Stimulated activated CD8-positive, alpha-beta memory T cell treated with anti-CD3 and anti-CD28 coated beads, Interleukin-15, amount 100 ng/mL, for 1 hour (primary cell): ENCODE data around the gene USP15.

ENCODE experiments used
- DNase-seq: peaks from one replicate; pipeline ENCODE4 v3.0.0-alpha.2; 2020; ENCODE audit warnings: low read depth

Gene USP15

GRCh38 chr12:62284749-62285148 is 24.5 kb downstream of the USP15 start:
- no peak for DNase-seq

GRCh38 chr12:62285284-62285683 is 25.1 kb downstream of the USP15 start:
- no peak for DNase-seq

- no peak for DNase-seq
Measured at GRCh38 chr12:62288328-62288727, 28.1 kb downstream of the USP15 start.

- no peak for DNase-seq
Measured at GRCh38 chr12:62290846-62291245, 30.6 kb downstream of the USP15 start.

GRCh38 chr12:62291864-62292760 is 31.9 kb downstream of the USP15 start:
- DNase-seq: no peak

GRCh38 chr12:62292761-62293344 is 32.6 kb downstream of the USP15 start:
- DNase-seq: no peak

GRCh38 chr12:62294378-62294777 is 34.2 kb downstream of the USP15 start:
- no peak for DNase-seq

- no peak for DNase-seq
Measured at GRCh38 chr12:62296001-62296400, 35.8 kb downstream of the USP15 start.

- DNase-seq: no peak
Measured at GRCh38 chr12:62297321-62297720, 37.1 kb downstream of the USP15 start.

GRCh38 chr12:62299617-62300016 is 39.4 kb downstream of the USP15 start:
- no peak for DNase-seq

GRCh38 chr12:62301080-62301798 is 41.0 kb downstream of the USP15 start:
- DNase-seq: no peak

GRCh38 chr12:62301799-62302133 is 41.6 kb downstream of the USP15 start:
- DNase-seq: no peak

- no peak for DNase-seq
Measured at GRCh38 chr12:62304560-62304959, 44.4 kb downstream of the USP15 start.

- no peak for DNase-seq
Measured at GRCh38 chr12:62305778-62306177, 45.6 kb downstream of the USP15 start.

- DNase-seq: no peak
Measured at GRCh38 chr12:62306569-62307530, 46.6 kb downstream of the USP15 start.

GRCh38 chr12:62308201-62308600 is 48.0 kb downstream of the USP15 start:
- no peak for DNase-seq

GRCh38 chr12:62313727-62314380 is 53.6 kb downstream of the USP15 start:
- no peak for DNase-seq

- no peak for DNase-seq
Measured at GRCh38 chr12:62317017-62317416, 56.8 kb downstream of the USP15 start.

GRCh38 chr12:62319058-62319457 is 58.9 kb downstream of the USP15 start:
- DNase-seq: no peak

- DNase-seq: no peak
Measured at GRCh38 chr12:62320054-62320453, 59.9 kb downstream of the USP15 start.

- no peak for DNase-seq
Measured at GRCh38 chr12:62323386-62323785, 63.2 kb downstream of the USP15 start.
